GM12878 (cell line): ENCODE results near the gene SYN1. TPM values are rescaled to one million over a fixed set of nuclear protein-coding genes. Genes with fewer than 3 reads are reported as not detected.

Source experiments
- CEBPZ ChIP-seq: fragments of 150-350 bp; IDR thresholded peaks from 2 replicates; pipeline ENCODE4 v1.6.1; 2016; ENCODE audit warnings: low read depth, low read length
- CHD2 ChIP-seq: IDR thresholded peaks from 2 replicates; pipeline ENCODE4 v1.6.1; 2011; ENCODE audit warnings: low read depth, low read length, improper control_type of control experiment, borderline replicate concordance
- GATAD2B ChIP-seq: fragments of 450-650 bp; conservative IDR thresholded peaks from 2 replicates; pipeline ENCODE4 v1.6.1; 2017; ENCODE audit warnings: low read depth, mild to moderate bottlenecking, moderate library complexity
- HSF1 ChIP-seq: fragments of 150-350 bp; IDR thresholded peaks from 2 replicates; pipeline ENCODE4 v1.6.1; 2014; ENCODE audit warnings: mild to moderate bottlenecking, low read depth, low read length
- JUNB ChIP-seq: IDR thresholded peaks from 2 replicates; pipeline ENCODE4 v1.6.1; 2016; ENCODE audit warnings: antibody characterized with exemption, mild to moderate bottlenecking
- LARP7 ChIP-seq: fragments of 450-650 bp; IDR thresholded peaks from 2 replicates; pipeline ENCODE4 v1.6.1; 2017; ENCODE audit warnings: mild to moderate bottlenecking
- NR2F1 ChIP-seq: fragments of 450-650 bp; conservative IDR thresholded peaks from 2 replicates; pipeline ENCODE4 v1.6.1; 2017; ENCODE audit warnings: mild to moderate bottlenecking
- NRF1 ChIP-seq: conservative IDR thresholded peaks from 2 replicates; pipeline ENCODE4 v1.6.1; 2011; ENCODE audit warnings: mild to moderate bottlenecking, low read depth, low read length, improper control_type of control experiment
- RELA ChIP-seq: fragments of 450-650 bp; IDR thresholded peaks from 2 replicates; pipeline ENCODE4 v1.8.0; 2014; ENCODE audit warnings: borderline replicate concordance; ENCODE audit not compliant: partially characterized antibody
- RELB ChIP-seq: fragments of 450-650 bp; IDR thresholded peaks from 2 replicates; pipeline ENCODE4 v1.6.1; 2017; ENCODE audit warnings: low read depth, mild to moderate bottlenecking, moderate library complexity
- REST ChIP-seq: IDR thresholded peaks from 2 replicates; pipeline ENCODE4 v1.6.1; 2012; ENCODE audit warnings: mild to moderate bottlenecking, low read depth, low read length
- SIX5 ChIP-seq: IDR thresholded peaks from 2 replicates; pipeline ENCODE4 v1.6.1; 2011; ENCODE audit warnings: mild to moderate bottlenecking, low read depth, low read length, moderate library complexity; ENCODE audit not compliant: severe bottlenecking
- SPI1 ChIP-seq: IDR thresholded peaks from 2 replicates; pipeline ENCODE4 v1.6.1; 2011; ENCODE audit warnings: low read depth, mild to moderate bottlenecking, low read length, moderate library complexity, borderline replicate concordance; ENCODE audit not compliant: insufficient read depth
- ZNF592 ChIP-seq: fragments of 450-650 bp; IDR thresholded peaks from 2 replicates; pipeline ENCODE4 v1.6.1; 2017; ENCODE audit warnings: mild to moderate bottlenecking, moderate library complexity
- polyA plus RNA-seq, 11 experiments: library from polyadenylated mRNA; depleted of rRNA in 4 of 11; unstranded in 6 of 11; stranded (reverse) in 5 of 11; fragments of >200 nt; fragmentation: Nextera tagmentation in 4 of 11; fragmentation: Illumina TruSeq in 1 of 11; extraction: Ambion mirVana in 4 of 11; extraction: Trizol in 1 of 11; gene quantifications; 1 replicate in 1 of 11; 2 replicates in 10 of 11; pipeline versions ENCODE4 v1.2.1 to v1.2.3, GENCODE V29; 2011 to 2016; ENCODE audit warnings: inconsistent platforms in 2 of 11, missing spikeins in 2 of 11, low read depth in 1 of 11
- total RNA-seq, 4 experiments: library from RNA; depleted of rRNA in 3 of 4; stranded (reverse); fragments of >200 nt in 3 of 4; fragmentation: Illumina TruSeq in 1 of 4; extraction: Trizol in 1 of 4; gene quantifications; 2 replicates each; pipeline versions ENCODE4 v1.2.1 to v1.2.3, GENCODE V29; 2013 to 2021

Gene SYN1
- total and polyA plus RNA-seq, 10 of the 15 experiments (the other 5 are each of a cell fraction or from before 2014, with no cell fraction given): 0.09 to 0.57 (median 0.16) TPM; not detected in 3

GRCh38 chrX:47556045-47556623 lies 63.5 kb downstream of the SYN1 start (continued):
- TF ChIP-seq LARP7 (no peak), HSF1 (no peak), RELB (no peak), RELA (no peak), GATAD2B (no peak), NRF1 (no peak), CEBPZ (no peak), REST (no peak), JUNB (no peak), SIX5 (no peak), NR2F1 (no peak), SPI1 (no peak), CHD2 (peak; percentile 92), ZNF592 (no peak)
